Tongue (tissue), 2 donors: ENCODE data around the gene CETP. TPM values are rescaled to one million over a fixed set of nuclear protein-coding genes. Genes with fewer than 3 reads are reported as not detected.
"Not testable (repeated sequence)": the region's sequence is repeated elsewhere in the genome, so short reads cannot be mapped to it uniquely, and the experiment has no call there.

Experiments used
- DNase-seq: peaks from one replicate; pipeline ENCODE4 v3.0.0-alpha.2; 2015
- total RNA-seq: library from RNA; depleted of rRNA; stranded (reverse); fragments of >200 nt; gene quantifications from one replicate; pipeline ENCODE4 v1.2.3, GENCODE V29; 2014

CETP gene
- total RNA-seq, 1 donor from 2014 or later: 1.4 TPM

DNA sequence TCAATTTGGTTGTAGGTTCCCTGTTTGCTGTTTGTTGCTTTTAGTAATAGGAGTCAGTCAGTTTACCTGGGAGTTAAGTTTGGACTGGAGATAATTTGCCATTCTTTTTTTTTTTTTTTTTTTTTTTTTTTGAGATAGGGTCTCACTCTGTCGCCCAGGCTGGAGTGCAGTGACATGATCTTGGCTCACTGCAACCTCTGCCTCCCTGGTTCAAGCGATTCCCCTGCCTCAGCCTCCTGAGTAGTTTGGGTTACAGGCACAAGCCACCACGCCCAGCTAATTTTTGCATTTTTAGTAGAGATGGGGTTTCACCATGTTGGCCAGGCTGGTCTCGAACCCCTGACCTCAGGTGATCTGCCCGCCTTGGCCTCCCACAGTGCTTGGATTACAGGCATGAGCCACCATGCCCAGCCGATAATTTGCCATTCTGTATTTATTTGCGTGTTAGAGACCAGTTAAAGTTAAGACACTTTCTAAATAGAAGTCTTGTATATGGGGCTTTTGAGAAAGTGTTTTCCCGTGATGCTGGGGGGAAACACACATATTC, 27.1 kb upstream of the CETP start:
- DNase-seq: not testable (repeated sequence)

- DNase-seq: no peak
Measured at GRCh38 chr16:56935201-56935600, 26.5 kb upstream of the CETP start.

- DNase-seq: no peak
Measured at GRCh38 chr16:56936491-56936890, 25.3 kb upstream of the CETP start.

DNA sequence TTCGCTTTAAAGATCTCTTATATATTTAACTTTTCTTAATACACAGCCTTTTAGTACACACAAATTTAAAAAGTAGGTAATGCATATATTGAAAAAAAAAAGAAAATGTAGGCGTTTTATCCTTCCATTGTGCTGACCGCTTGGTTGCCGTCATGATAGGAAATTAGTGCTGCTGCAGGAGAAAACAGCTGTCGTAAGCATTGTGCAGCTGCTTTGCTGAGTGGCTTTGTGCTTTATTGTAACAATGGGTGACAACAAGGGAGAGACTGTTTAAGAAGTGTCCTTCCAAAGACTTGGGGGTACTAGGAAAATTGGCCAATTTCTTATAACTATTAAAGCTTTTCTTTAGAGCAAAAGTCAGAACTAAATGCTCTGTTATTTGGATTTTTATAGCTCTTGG, 24.8 kb upstream of the CETP start:
- DNase-seq: peak; percentile 72

DNA sequence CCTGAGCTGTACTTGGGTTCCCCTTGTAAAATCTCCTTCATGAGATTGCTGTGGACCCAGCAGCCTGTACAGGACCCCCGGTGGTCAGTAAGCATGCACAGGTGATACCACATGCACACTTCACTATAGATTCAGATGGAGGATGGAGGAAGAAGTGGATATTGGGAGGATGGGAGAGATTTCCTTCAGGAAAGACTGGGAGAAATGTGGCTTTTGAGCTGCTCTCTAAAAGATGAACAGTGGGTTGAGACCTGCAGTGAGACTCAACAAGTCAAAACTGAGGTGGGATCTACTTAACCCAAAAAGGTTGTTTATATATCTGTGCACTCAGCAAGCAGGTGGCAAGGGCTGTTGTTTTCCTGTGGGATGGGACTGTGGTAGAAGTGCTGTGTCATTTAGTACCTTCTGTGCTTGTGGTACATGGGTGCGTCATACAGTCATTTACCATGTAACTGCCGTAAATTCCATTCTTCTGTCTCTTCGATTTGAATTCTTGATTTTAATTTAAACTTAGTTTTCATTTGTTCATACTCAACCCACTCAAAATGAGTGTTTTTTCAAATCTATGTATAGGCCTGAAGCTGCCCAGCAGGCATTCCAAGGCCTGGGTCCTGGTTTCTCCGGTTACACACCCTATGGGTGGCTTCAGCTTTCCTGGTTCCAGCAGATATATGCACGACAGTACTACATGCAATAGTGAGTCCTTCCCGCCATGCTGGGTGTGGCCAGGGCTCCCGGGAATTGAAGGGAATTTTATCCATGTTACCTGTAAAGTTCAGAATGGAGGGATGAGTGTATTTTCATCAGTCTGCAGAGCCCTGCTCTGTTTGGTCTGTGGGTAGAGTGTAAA, 22.9 kb upstream of the CETP start:
- no peak for DNase-seq

- no peak for DNase-seq
Measured at GRCh38 chr16:56939801-56940200, 21.9 kb upstream of the CETP start.

DNA sequence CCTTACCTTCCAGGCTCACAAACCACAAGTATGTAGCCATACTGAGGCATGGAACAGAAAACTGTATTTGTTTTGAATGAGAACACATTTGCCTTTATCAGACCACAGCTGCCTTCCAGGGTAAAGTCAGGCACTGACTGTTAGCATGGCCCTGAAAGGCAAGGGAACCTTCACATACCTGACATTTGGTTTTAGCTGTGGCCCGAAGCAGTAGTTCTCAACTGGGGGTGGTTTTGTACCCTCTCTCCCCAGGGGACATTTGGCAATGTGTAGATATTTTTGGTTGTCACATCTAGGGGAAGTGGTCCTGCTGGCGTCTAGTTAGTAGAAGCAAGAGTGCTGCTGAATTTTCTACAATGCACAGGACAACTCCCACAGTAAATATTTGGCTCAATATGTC, 20.7 kb upstream of the CETP start:
- no peak for DNase-seq

- DNase-seq: no peak
Measured at GRCh38 chr16:56941856-56942331, 19.9 kb upstream of the CETP start.

DNA sequence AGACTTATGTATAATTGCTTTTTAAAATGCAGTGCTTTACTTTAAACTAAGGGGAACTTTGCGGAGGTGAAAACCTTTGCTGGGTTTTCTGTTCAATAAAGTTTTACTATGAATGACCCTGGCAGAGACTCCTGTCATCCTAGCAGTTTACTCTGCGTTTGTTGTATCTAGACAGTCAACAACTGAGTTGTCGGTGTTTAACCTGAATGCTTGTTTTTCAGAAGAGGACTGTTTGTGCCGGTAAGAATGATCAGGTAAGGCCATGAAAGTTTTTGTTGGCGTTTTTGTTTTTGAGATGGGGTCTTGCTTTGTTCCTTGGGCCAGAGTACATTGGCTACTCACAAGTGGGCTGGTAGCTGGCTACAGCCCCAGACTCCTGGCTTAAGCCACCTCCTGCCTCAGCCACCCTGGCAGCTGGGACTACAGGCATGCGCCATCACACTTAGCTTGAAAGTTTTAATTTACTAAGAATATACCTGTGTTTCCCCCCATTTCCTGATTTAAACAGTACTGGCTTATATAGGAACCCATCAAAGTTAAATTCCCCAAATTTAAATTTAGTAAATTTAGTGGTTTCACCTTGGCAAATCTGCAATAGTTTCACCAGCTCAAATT, 17.9 kb upstream of the CETP start:
- DNase-seq: no peak

DNA sequence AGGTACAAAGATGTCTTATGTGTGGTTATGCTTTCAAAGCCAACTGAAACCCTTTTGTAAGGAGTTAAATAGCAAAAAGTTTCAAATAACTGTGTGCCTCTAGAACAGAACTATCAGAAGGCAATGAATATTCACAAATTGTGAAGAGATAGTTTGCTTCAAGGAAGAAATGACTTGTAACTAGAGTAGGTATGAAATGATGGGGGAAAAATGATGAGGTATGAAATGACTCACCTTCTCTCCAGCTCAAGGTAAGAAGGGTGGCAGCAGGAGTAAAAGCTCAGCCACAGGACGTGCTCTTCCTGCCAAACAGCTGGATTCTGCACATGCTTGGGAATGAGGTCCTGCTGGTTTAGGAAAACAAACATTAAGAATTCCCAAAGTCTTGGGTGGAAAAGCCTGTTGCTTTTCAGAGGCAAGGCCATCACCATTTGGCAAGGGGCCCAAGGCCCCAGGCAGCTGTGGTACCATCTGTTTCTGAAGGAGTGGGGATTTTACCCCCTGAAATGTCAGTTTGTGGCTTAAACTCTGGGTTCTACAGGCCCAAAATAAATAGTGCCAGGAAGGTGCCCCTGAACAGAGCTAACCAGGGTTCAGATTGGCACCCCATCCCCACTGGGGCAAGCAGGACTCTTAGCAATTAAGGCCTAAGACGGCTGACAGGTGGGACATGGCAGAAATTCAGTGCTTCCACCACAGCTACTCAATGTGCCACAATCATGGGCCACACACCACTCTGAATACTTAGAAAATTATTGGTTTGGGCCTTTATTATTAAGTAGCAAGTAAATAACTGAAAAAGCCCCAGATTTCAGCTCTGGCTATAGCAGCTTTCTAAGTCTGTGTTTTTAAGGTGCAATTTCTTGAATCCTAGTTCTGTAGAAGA, 16.6 kb upstream of the CETP start:
- DNase-seq: peak; percentile 86

DNA sequence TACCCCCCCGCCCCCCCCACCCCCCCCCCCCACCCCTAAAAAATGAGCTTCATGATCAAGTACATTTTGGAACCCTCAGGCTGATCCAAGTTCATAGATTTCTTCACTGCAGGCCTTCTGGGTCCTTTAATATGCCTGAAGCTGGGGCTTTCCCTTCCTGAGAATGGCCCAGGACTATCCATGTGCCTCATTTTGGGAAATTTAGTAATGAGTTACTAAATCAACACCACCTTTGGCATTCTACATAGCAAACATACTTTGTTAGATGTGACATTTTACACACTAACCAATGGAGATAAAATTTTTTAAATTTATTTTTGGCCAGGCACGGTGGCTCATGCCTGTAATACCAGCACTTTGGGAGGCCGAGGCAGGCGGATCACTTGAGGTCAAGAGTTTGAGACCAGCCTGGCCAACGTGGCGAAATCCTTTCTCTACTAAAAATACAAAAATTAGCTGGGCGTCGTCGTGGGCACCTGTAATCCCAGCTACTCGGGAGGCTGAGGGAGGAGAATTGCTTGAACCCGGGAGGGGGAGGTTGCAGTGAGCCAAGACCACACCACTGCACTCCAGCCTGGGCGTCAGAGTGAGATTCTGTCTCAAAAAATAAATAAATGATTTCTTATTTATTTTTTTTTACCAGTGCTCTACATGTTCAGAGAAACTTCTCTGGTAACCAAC, 15.8 kb upstream of the CETP start:
- no peak for DNase-seq

DNA sequence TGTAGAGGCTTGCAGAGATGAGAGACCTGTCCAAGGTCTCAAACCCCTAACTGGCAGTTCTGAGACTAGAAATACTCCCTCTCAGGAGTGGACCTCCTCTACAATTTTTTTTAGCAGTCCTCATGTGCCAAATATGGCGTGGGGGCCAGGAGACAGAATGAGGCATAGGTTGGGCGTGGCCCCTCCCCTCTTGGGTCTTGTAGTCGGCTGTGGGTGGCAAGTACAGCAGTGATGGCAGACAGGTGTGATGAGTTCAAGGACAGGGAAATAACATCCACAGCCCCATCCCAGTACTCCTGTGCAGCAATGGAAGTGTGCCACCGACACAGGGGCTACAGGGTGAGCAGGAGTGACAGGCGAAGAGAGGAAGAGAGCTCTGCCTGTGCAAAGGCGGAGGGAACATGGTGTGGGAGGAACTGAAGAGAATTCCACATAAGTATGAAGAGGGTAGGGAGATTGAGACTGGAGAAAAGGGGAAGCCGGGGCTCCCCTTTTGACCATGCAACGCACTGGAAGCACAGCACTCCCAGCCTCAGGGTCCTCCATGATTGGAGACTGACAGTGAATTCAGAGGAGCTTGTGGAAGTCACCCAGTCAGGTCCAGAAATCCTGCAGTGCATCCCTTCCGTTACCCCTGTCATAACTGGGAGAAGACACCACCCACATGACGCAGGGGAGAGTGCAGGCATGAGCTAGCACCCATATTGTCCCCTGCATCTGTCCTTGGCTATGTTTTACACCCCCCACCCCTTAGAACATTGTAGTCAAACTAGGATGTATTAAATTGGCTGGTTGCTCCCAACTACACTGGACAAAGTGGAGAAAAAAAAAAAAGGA, 14.8 kb upstream of the CETP start:
- DNase-seq: no peak

- no peak for DNase-seq
Measured at GRCh38 chr16:56947604-56947995, 14.2 kb upstream of the CETP start.

DNA sequence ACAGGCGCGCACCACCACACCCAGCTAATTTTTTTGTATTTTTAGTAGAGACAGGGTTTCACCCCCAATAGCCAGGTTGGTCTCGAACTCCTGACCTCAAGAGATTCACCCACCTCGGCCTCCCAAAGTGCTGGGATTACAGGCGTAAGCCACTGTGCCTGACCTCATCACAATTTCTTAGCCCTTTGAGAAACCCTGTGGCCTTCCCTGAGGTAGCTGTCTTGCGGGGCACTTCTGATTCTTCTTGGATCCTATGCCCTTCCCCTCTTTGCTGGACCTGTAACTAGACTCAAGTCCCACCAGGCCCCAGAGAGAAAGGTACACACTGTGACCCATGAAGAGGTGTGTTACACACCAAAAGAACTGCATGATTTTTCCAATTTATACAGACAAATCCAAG, 13.5 kb upstream of the CETP start:
- DNase-seq: no peak

DNA sequence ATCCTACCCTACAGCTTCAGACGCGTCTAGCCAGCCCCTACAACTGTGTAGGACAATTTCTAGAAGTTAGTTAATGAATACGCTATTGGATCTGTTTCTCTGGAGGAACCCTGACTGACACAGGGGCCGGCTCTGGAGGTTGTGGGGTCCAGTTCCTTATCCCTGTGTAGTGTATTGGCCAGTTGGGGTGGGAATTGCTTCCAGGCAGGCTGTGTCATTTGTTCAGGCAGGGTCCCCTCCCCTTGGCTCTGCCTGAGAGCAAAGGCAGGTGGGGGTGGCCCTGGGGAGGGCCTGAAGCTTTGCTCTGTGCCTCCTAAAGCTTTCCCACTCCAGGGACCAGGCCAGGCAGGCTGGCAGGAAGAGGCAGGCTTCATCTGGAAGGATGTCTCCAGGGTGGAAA, 11.7 kb upstream of the CETP start:
- no peak for DNase-seq

DNA sequence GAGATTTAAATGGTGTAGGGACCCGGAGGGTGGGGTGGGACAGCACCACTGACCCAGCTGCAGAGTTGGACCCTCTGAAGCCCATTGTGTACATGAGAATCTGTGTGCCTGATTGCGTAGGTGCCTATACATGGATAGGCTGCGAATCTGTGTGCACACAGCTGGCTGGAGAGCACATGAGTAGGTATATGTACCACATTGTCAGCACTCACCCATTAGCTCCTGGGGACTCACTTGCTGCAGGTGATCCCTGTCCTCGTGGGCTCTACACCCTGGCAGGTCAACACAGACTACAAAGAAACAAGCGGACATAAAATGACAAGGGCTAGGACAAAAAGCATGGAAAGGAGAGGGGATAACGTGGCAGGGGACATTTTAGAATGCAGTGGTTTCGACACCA, 11.3 kb upstream of the CETP start:
- no peak for DNase-seq

DNA sequence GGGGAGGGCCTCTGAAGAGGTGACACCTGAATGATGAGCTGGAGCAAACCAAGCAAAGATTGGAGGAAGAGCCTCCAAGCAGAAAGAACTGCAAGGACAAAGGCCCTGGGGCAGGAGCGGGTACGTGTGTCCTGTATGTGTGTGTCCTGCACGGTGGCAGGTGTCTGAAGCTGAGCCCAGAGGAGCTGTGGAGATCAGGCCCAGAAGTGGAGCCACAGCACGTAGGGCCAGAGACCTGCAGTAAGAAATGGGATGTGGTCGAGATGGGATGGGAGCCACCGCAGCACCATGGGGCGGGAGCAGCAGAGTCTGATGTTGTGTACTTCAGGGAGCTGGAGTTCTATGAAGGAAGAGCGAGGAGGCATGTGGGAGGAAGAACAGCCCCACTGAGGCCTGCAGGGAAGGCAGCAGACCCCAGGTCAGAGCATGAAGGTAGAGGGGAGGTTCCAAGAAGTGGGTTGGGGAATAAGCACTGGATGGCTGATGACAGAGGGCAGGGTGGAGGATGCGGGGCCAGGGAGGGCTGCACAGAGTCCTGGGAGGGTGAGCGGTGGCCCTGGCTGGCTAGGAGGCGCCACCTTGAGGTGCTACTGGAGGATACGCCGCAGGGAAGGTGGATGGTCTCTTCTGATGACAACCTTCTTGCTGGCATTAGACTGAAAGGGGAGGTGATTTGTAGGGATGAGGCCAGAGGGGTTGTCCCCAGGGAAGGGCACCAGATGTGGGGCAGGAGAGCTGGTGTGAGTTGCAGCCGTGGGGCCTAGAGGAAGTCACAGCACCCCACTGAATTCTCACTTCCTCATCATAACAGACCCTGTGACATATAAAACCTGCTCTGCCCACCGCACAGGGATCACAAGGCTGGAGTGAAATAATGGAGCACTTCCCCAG, 10.6 kb upstream of the CETP start:
- peak; percentile 62 for DNase-seq

DNA sequence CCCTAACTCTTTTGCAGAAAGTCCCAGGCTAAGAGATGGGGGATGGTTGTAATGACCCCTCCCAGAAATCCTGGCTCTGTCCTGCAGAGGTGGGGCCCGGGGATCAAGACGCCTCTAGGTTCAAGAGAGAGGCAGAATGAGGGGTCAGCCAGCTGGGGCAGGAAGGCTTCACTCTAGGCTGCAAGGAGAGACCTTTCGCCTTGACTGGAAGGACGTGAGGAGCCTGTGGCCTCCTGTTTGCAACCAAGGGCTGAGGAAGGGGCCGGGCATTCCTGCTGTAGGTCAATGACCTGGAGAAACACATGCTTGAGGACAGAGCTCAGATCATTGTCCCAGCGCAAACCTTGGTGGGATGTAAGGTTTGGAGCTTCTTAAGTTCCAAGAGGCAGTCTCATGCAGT, 8.7 kb upstream of the CETP start:
- DNase-seq: no peak

- no peak for DNase-seq
Measured at GRCh38 chr16:56956076-56956475, 5.7 kb upstream of the CETP start.

DNA sequence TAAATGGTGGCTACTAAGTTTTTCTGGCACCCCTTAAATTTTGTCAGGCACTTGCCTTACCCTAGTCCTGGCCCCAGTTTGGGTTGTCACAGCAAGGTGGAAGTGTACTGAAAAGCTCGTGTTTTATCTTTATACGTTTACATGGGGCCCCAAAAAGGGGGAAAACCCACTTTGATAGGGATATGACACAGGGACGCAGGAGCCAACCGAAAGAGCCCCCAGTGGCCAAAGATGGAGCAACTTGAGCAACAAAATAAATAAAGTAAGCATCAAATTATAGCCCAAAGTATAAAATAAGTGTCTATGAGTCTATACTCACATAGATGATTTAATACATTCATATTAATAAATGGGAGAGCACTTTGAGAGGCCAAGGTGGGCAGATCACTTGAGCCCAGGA, 5.0 kb upstream of the CETP start:
- no peak for DNase-seq
